Amygdala (tissue), 56 donors: ENCODE measurements around the gene SLC28A1.
A peak's percentile ranks its signal among the peaks of the same experiment; 100 is the strongest.
"Not testable (repeated sequence)": the region's sequence is repeated elsewhere in the genome, so short reads cannot be mapped to it uniquely, and the experiment has no call there.

ENCODE experiments used
- DNase-seq, 56 donors: peaks; one replicate each; lab custom pipeline; 2025; lab: John Stamatoyannopoulos, UW

The SLC28A1 gene

DNA sequence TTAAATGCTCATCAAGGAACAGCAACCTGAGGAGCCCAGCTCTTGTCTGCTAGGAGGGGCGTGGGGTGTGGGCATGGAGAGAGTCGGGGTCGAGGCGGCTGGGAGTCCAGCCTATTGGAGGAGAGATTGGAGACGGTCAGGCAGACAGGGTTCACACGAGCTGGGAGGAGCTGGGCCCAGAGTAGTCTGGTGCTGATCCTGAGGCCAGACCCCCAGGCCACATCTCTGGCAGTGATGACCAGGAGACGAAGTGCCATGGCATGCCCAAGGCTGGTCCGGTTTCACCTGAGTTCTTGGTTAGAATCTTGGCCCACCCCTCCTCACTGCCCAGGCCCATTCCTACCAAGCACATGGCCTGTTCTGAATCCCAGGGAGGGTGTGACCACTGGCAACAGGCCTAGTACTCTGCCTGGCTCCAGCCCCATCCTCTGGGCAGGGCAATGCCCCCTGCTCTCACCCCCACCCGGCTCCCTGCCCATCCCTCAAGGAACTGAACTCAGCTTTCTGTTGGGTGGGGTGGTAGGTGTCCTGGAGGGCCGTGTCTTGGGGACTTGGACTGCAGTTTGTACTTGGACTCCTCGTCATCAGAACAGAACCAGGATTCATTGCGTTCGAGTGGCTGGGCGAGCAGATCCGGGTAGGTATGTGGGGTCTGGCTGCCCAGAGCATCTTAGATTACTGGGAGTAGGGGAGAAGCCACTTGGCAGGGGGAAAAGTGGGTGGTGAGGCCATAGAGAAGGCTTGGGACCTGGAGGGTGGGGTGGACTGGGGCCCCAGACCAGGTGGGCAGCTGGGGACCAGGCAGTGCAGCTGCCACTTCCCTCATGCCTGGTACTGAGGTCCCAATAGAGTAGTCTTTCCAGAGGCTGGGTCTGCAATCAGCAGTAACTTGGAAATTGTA, 20.8 kb downstream of the SLC28A1 start:
- DNase-seq = no peak

GRCh38 chr15:84907731-84908130, 23.3 kb downstream of the SLC28A1 start:
- no peak for DNase-seq

DNA sequence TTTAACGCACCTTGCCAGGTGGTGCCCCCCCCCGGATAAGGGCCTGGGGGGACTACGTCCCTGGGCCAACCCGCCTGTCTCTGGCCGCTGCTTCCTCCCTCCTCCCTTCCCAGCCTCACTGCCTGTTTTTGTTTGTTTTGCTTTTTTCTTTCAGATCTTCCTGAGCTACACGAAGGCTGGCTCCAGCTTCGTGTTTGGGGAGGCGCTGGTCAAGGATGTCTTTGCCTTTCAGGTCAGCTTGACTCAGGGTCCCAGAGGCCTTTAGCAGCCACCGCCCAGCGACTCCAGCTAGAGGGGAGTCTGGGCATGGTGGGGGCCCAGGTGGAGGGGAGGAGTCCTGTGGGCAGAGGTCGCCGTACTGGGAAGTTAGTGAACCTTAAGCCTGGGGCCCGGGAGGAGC, 24.1 kb downstream of the SLC28A1 start:
- no peak for DNase-seq

DNA sequence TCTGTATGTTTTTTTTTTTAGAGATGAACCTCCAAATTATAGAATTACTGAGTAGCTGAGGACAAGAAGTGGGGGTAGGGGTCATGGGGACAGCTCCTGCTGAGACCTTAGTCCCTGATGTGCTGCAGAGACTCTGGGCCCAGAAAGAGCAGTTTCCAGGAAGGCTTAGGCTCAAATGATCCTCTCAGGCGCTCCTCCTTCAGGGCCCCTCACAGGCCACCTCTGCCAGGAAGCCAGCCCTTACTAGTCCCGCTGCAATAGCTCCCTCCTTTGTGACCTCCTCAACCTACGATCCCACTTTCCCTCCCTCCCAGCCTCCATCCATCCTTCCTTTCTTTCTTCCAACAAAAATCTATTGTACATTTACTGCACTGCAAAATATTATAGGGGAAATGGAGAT, 24.6 kb downstream of the SLC28A1 start:
- DNase-seq = no peak

GRCh38 chr15:84909782-84910181, 25.3 kb downstream of the SLC28A1 start:
- DNase-seq = no peak

DNA sequence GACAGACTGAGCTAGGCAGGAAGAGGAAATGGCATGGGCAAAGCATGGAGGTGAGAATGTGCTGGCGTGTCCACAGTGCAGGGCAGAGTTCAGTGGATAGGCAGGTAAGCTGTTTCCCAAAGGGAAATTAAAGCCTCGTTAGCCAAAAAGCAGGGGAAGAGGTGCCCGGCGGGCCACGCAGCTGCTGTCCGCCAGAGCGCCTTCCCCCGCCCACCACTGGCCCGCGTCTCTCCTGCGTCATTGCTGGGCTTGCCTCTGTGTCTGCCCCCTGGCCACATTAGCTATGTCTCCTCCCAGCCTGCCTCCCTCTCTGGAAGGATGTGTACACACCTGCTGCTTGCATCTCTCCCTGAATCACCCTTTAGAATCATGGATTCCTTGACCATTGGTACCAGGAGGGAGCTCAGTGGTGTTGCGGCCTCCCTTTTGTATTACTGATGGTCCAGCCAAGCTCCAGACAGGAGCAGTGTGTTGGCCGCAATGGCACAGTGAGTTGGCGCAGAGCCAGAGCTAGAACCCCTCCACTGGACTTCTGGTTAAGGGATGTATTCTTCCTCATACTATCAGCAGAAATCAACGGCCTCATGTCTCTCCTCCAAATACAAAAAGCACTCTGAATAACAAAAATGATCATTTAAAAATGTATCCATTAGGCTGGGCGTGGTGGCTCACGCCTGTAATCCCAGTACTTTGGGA, 26.6 kb downstream of the SLC28A1 start:
- no peak for DNase-seq

- DNase-seq = peak in 25 of 56 donors; percentile 8 to 53 (median 21)
Observed at GRCh38 chr15:84911879-84912660, 27.6 kb downstream of the SLC28A1 start.

DNA sequence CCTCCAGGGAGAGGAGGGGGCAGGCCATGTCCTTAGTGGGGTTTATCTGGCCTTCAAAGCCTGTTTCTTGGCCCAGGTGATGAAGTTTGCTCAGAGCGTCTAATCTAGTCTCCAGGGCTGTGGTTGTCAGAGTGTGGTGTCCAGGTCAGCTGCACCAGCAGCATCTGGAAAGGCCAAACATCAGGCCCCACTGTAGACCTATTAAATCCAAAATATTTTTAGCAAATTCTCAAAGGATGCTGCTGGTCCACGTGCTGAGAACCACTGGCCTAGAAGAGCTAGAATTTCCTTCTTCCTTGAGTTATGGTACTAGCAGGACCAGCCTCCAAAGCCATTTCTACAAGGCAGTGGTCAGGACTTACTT, 28.9 kb downstream of the SLC28A1 start:
- DNase-seq = no peak

GRCh38 chr15:84914351-84914750, 29.9 kb downstream of the SLC28A1 start:
- DNase-seq = no peak

DNA sequence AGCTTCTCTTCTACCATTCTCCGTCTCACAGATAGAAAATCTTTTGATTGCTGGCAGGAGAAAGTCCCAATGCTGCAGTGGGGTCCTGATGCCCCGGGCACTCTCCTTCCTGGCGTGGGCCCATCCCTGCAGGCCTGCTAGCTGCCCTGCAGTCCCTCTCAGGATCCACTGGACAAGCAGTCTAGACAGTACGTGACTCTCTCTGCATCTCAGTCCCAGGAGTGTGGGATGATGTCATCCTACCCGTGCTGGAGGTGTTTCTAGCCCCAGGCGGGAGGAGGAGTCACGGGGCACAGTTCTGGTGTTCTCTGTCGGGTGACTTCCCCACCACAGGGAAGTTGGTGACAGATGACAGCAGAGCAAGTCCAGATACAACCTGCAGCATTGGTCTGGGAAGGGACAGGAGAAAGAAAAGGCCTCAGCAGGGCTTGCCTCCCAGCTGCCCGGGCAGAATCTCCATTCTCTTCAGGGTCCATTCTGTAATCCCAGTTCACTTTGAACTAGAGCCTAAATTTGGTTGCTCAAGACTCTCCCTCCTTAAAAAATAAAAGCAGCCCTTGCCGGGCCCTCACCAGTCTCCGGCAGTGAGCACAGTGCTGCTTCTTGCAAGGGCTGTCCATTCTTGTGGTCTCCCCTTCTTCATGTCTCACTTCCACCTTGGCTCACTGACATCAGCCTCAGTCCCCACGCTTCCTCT, 30.6 kb downstream of the SLC28A1 start:
- peak in 1 of 56 donors; percentile 10 for DNase-seq

DNA sequence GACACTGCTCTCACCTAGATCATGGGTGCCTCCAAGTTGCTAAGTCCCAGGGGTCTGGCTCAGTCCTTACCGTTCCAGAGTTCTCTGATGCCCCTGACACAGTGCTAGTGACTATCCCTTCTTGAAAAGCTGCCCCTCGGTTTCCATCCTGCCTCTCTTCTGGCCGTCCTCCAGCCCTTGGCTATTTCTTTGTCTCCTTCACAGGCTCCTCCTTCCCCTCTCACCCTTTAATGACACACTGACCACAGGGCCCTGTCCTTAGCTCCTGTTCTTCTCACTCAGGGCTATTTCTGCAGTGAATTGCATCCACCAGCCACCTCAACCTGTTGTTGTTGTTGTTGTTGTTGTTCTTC, 31.1 kb downstream of the SLC28A1 start:
- DNase-seq = no peak

- DNase-seq = no peak
Observed at GRCh38 chr15:84917452-84917851, 33.0 kb downstream of the SLC28A1 start.

DNA sequence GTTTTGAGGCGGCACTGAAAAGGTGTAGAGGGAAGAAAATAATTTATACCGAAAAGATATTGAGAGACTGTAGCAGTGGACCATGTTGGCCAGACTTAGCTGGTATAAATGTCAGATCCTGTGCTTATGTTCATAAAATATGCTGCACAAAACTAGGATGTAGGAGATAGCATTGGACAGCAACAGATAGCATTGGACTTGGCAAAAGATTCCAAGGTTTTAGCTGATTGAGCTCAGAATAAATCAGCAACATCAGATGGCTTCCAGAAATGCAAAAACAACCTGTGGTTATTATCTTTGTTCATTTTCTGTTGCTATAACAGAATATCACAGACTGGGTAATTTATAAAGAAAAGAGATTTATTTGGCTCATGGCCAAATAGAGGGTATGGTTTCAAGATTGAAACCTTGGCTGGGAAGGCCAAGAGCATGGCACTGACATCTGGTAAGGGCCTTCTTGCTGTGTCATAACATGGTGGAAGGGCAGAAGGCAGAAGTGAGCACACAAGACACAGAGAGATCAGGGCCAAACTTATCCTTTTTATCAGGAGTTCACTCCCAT, 34.7 kb downstream of the SLC28A1 start:
- no peak for DNase-seq

GRCh38 chr15:84921121-84921520, 36.7 kb downstream of the SLC28A1 start:
- no peak for DNase-seq

GRCh38 chr15:84922530-84922929, 38.1 kb downstream of the SLC28A1 start:
- DNase-seq = no peak

- DNase-seq = no peak
Observed at GRCh38 chr15:84924077-84924731, 39.7 kb downstream of the SLC28A1 start.

- DNase-seq = not testable (repeated sequence)
Observed at GRCh38 chr15:84924821-84925569, 40.5 kb downstream of the SLC28A1 start.

- DNase-seq = no peak
Observed at GRCh38 chr15:84925906-84926305, 41.4 kb downstream of the SLC28A1 start.
